Fibroblast of gingiva (primary cell): Measurements from ENCODE around the gene SYDE2.
"Not testable (repeated sequence)": the region's sequence is repeated elsewhere in the genome, so short reads cannot be mapped to it uniquely, and the experiment has no call there.

Experiments used
- DNase-seq: peaks from one replicate; pipeline ENCODE4 v3.0.0-alpha.2; 2011; ENCODE audit warnings: low read depth

The SYDE2 gene

GRCh38 chr1:85172684-85173337, 28.0 kb downstream of the SYDE2 start:
- no peak for DNase-seq

- no peak for DNase-seq
Observed at GRCh38 chr1:85171721-85172120, 29.1 kb downstream of the SYDE2 start.

- DNase-seq = no peak
Observed at GRCh38 chr1:85168884-85169283, 31.9 kb downstream of the SYDE2 start.

- no peak for DNase-seq
Observed at GRCh38 chr1:85166351-85166750, 34.5 kb downstream of the SYDE2 start.

GRCh38 chr1:85158910-85159309, 41.9 kb downstream of the SYDE2 start:
- DNase-seq = no peak

GRCh38 chr1:85157436-85157835, 43.4 kb downstream of the SYDE2 start:
- no peak for DNase-seq

GRCh38 chr1:85153149-85153891, 47.5 kb downstream of the SYDE2 start:
- DNase-seq = no peak

- no peak for DNase-seq
Observed at GRCh38 chr1:85151446-85151845, 49.4 kb downstream of the SYDE2 start.

- no peak for DNase-seq
Observed at GRCh38 chr1:85149805-85150204, 51.0 kb downstream of the SYDE2 start.

GRCh38 chr1:85148524-85149250, 52.1 kb downstream of the SYDE2 start:
- DNase-seq = peak; percentile 56

GRCh38 chr1:85146972-85147359, 53.9 kb downstream of the SYDE2 start:
- no peak for DNase-seq

GRCh38 chr1:85146298-85146971, 54.4 kb downstream of the SYDE2 start:
- not testable (repeated sequence) for DNase-seq

- DNase-seq = no peak
Observed at GRCh38 chr1:85144351-85144750, 56.5 kb downstream of the SYDE2 start.

GRCh38 chr1:85142753-85143152, 58.1 kb downstream of the SYDE2 start:
- no peak for DNase-seq

GRCh38 chr1:85138439-85138838, 62.4 kb downstream of the SYDE2 start:
- DNase-seq = not testable (repeated sequence)

GRCh38 chr1:85137660-85138059, 63.2 kb downstream of the SYDE2 start:
- peak; percentile 47 for DNase-seq

GRCh38 chr1:85135392-85135798, 65.4 kb downstream of the SYDE2 start:
- no peak for DNase-seq

- peak; percentile 85 for DNase-seq
Observed at GRCh38 chr1:85134583-85135391, 66.0 kb downstream of the SYDE2 start.

- no peak for DNase-seq
Observed at GRCh38 chr1:85133565-85134159, 67.2 kb downstream of the SYDE2 start.

- no peak for DNase-seq
Observed at GRCh38 chr1:85132078-85132720, 68.6 kb downstream of the SYDE2 start.

GRCh38 chr1:85128316-85128715, 72.5 kb downstream of the SYDE2 start:
- DNase-seq = peak; percentile 80
